OCI-LY1 (cell line): Measurements from ENCODE around the gene TAF6.

Experiments
- H2AFZ ChIP-seq: fragments of 200-600 bp; sonication (generic), shearing (Covaris generic); 2 replicates; pipeline ENCODE4 v1.6.0; 2014; ENCODE audit warnings: antibody characterized with exemption, mild to moderate bottlenecking, low read length
- H3F3A ChIP-seq: fragments of 200-600 bp; sonication (generic), shearing (Covaris generic); 2 replicates; pipeline ENCODE4 v1.6.0; 2014; ENCODE audit warnings: mild to moderate bottlenecking, antibody characterized with exemption, low read length, moderate library complexity; ENCODE audit not compliant: insufficient read depth
- H3K27ac ChIP-seq: fragments of 200-600 bp; sonication (generic); 2 replicates; pipeline ENCODE4 v1.5.1; 2014; ENCODE audit warnings: low read length, mixed run types, mild to moderate bottlenecking, low read depth; ENCODE audit not compliant: poor library complexity, severe bottlenecking
- H3K27me3 ChIP-seq: fragments of 200-600 bp; sonication (generic); 2 replicates; pipeline ENCODE4 v1.6.0; 2014; ENCODE audit warnings: antibody characterized with exemption, mild to moderate bottlenecking, low read length, moderate library complexity; ENCODE audit not compliant: insufficient read depth
- H3K36me3 ChIP-seq: fragments of 200-600 bp; sonication (generic); 2 replicates; pipeline ENCODE4 v1.6.1; 2014; ENCODE audit warnings: mild to moderate bottlenecking, antibody characterized with exemption, low read length, moderate library complexity, mixed read lengths; ENCODE audit not compliant: insufficient read depth
- H3K4me1 ChIP-seq: fragments of 200-600 bp; sonication (generic); 2 replicates; pipeline ENCODE4 v1.5.1; 2014; ENCODE audit warnings: mild to moderate bottlenecking, low read length, moderate library complexity; ENCODE audit not compliant: insufficient read depth, severe bottlenecking
- H3K4me2 ChIP-seq: fragments of 200-600 bp; sonication (generic), shearing (Covaris generic); 2 replicates; pipeline ENCODE4 v1.6.1; 2014; ENCODE audit warnings: low read length
- H3K4me3 ChIP-seq: fragments of 200-600 bp; sonication (generic); 2 replicates; pipeline ENCODE4 v1.5.1; 2014; ENCODE audit warnings: low read length, low read depth, mild to moderate bottlenecking, mixed read lengths; ENCODE audit not compliant: poor library complexity, severe bottlenecking
- H3K79me2 ChIP-seq: fragments of 200-600 bp; shearing (Covaris generic); 2 replicates; pipeline ENCODE4 v1.6.1; 2016; ENCODE audit warnings: mixed run types, low read length, mixed read lengths; ENCODE audit not compliant: insufficient read depth
- H3K9ac ChIP-seq: fragments of 200-600 bp; sonication (generic), shearing (Covaris generic); 2 replicates; pipeline ENCODE4 v1.6.1; 2014; ENCODE audit warnings: mild to moderate bottlenecking, low read length, mixed read lengths
- H3K9me2 ChIP-seq: fragments of 200-600 bp; sonication (generic), shearing (Covaris generic); 2 replicates; pipeline ENCODE4 v1.6.1; 2014; ENCODE audit warnings: low read depth, mild to moderate bottlenecking, low read length, mixed read lengths
- H3K9me3 ChIP-seq: fragments of 200-600 bp; shearing (Covaris generic); 2 replicates; pipeline ENCODE4 v1.6.1; 2014; ENCODE audit warnings: low read length, mixed read lengths
- H4K20me1 ChIP-seq: fragments of 200-600 bp; sonication (generic), shearing (Covaris generic); 2 replicates; pipeline ENCODE4 v1.6.0; 2016; ENCODE audit warnings: mild to moderate bottlenecking, low read length; ENCODE audit not compliant: insufficient read depth
- EZH2 ChIP-seq: fragments of 200-600 bp; sonication (generic), shearing (Covaris generic); IDR thresholded peaks from 2 replicates; pipeline ENCODE4 v1.8.0; 2017; ENCODE audit warnings: borderline replicate concordance, mixed run types, mild to moderate bottlenecking, antibody characterized with exemption, low read length, moderate library complexity, mixed read lengths
- TF ChIP-seq, protein P1 (sequence below): fragments of 200-600 bp; sonication (generic), shearing (Covaris generic); IDR thresholded peaks from 2 replicates; pipeline ENCODE4 v1.5.1; 2017; ENCODE audit warnings: mild to moderate bottlenecking, antibody characterized with exemption, low read length, moderate library complexity, mixed read lengths

TAF6 gene

GRCh38 chr7:100075418-100075817, 43.7 kb downstream of the TAF6 start:
- H2AFZ ChIP-seq: no peak overlapping the region
- H3K4me1 ChIP-seq: peaks cover 2% of the 10 kb centered on the region
- H3K27ac ChIP-seq: no peak overlapping the region
- H3K9me3 ChIP-seq: peaks cover 27% of the 10 kb centered on the region
- H3K4me3 ChIP-seq: no peak overlapping the region
- TF ChIP-seq, protein P1, sequence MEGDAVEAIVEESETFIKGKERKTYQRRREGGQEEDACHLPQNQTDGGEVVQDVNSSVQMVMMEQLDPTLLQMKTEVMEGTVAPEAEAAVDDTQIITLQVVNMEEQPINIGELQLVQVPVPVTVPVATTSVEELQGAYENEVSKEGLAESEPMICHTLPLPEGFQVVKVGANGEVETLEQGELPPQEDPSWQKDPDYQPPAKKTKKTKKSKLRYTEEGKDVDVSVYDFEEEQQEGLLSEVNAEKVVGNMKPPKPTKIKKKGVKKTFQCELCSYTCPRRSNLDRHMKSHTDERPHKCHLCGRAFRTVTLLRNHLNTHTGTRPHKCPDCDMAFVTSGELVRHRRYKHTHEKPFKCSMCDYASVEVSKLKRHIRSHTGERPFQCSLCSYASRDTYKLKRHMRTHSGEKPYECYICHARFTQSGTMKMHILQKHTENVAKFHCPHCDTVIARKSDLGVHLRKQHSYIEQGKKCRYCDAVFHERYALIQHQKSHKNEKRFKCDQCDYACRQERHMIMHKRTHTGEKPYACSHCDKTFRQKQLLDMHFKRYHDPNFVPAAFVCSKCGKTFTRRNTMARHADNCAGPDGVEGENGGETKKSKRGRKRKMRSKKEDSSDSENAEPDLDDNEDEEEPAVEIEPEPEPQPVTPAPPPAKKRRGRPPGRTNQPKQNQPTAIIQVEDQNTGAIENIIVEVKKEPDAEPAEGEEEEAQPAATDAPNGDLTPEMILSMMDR: no peak
- TF ChIP-seq EZH2: no peak
- no peak overlapping the region for H3K9ac ChIP-seq
- H3K9me2 ChIP-seq: no peaks in the 10 kb centered on the region
- no peak overlapping the region for H3K4me2 ChIP-seq
- peaks cover 87% of the 10 kb centered on the region for H3K36me3 ChIP-seq
- H3K27me3 ChIP-seq: no peaks in the 10 kb centered on the region
- no peaks in the 10 kb centered on the region; the same call in 1 of the 2 replicates for H3K79me2 ChIP-seq
- no peaks in the 10 kb centered on the region for H4K20me1 ChIP-seq
- H3F3A ChIP-seq: 0 out of 2 replicates have a peak, but pooled peaks cover 5% of the 10 kb centered on the region

DNA sequence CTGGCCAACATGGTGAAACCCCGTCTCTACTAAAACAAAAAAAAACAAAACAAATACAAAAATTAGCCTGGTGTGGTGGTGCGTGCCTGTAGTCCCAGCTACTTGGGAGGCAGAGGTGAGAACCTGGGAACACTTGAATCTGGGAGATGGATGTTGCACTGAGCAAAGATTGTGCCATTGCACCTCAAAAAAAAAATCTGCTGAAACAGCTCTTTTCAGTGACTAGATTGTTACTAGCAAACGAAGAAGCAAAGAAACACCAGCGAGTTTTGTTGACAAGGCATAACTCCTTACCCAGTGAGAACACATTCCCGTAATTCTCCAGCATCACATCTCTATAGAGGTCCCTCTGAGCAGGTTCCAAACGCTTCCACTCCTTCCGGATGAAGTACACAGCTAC, 44.3 kb downstream of the TAF6 start:
- Histone ChIP-seq H4K20me1 (no peaks in the 10 kb centered on the region), H3K27ac (no peak overlapping the region), H3F3A (0 out of 2 replicates have a peak, but pooled peaks cover under 1% of the 10 kb centered on the region)

DNA sequence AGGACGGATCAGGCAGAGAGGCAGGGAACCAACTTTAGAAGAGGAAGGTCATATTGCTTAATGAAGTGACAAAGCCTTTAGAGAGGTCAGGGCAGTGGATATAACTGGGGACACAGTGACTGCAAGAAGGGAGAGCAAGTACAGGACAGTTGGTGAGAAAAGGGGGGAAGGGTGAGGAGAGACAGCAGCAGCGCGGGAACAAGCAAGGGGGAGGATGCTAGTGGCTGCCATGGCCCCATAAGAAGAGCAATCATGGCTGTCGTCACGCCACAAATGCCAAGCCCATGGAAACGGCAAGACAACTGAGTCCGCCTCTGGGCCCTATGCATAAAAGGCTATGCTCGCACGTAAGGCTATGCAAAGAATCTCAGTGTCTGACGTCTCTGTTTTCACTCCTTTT, 46.7 kb downstream of the TAF6 start:
- H3K9me3 ChIP-seq: peaks cover 36% of the 10 kb centered on the region
- no peaks in the 10 kb centered on the region for H3K9me2 ChIP-seq
- H3K27me3 ChIP-seq: no peaks in the 10 kb centered on the region
- H3K36me3 ChIP-seq: peaks cover 90% of the 10 kb centered on the region
- H3K4me1 ChIP-seq: no peaks in the 10 kb centered on the region
- H3K4me2 ChIP-seq: no peak overlapping the region
- no peak overlapping the region for H3K27ac ChIP-seq
- no peak overlapping the region for H3K9ac ChIP-seq
- H3K79me2 ChIP-seq: no peaks in the 10 kb centered on the region
- TF ChIP-seq, protein P1: no peak
- no peak for TF ChIP-seq EZH2
- no peaks in the 10 kb centered on the region for H4K20me1 ChIP-seq
- no peak overlapping the region for H2AFZ ChIP-seq
- no peak overlapping the region for H3K4me3 ChIP-seq
- H3F3A ChIP-seq: no peaks in the 10 kb centered on the region

More for the DNA sequence above, 44.3 kb downstream of the TAF6 start:
- Histone ChIP-seq H3K79me2 (no peaks in the 10 kb centered on the region; the same call in 1 of the 2 replicates), H3K36me3 (peaks cover 89% of the 10 kb centered on the region), H3K4me3 (no peak overlapping the region), H3K4me1 (no peaks in the 10 kb centered on the region), H2AFZ (no peak overlapping the region), H3K4me2 (no peak overlapping the region), H3K9me3 (peaks cover 33% of the 10 kb centered on the region), H3K9me2 (no peaks in the 10 kb centered on the region), H3K9ac (no peak overlapping the region), H3K27me3 (no peaks in the 10 kb centered on the region)
- TF ChIP-seq, protein P1: no peak
- TF ChIP-seq EZH2: no peak
